K562 (cell line): ENCODE measurements around the gene APOL4.

Experiments used
- EGR1 ChIP-seq: fragments of 450-650 bp; conservative IDR thresholded peaks from 2 replicates; pipeline ENCODE4 v1.6.1; 2017; ENCODE audit warnings: mild to moderate bottlenecking
- MTA3 ChIP-seq: fragments of 450-650 bp; formaldehyde crosslinking; IDR thresholded peaks from 2 replicates; pipeline ENCODE4 v1.6.1; 2017; ENCODE audit warnings: mild to moderate bottlenecking, borderline replicate concordance

DNA sequence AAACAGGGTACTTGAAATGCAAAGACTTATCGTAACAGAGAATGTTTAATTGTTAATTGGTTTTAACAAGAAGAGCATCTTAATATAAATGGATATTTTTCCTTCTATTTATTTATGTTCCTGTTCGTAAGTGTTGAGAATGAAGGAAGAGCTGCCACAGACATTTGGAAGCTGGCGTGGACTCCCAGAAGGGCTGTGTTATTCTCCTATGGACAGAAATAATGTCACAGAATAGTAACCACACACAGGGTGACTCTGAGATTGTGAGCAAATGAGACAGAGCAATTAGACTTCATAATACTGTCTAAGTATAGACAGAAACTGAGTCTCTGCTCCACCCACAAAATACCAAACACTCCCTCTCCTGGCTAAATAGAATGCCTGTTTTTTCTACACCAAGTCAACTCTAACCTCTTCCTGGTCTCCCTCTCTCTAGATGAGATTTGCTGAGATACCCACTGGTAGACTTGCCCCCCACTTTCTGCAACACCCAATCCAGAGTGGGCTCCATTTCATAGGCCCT is 47.1 kb downstream of the APOL4 start:
- TF ChIP-seq MTA3 (no peak), EGR1 (no peak)
